Fibroblast of lung (primary cell): Measurements from ENCODE around the gene FHIT. TPM values are rescaled to one million over a fixed set of nuclear protein-coding genes. Genes with fewer than 3 reads are reported as not detected.

Experiments
- DNase-seq, 2 donors: peaks; one replicate each; pipeline versions ENCODE4 v3.0.0 to v3.0.0-alpha.2; 2010; ENCODE audit warnings: low read depth in 2 of 2
- H2AFZ ChIP-seq: 2 replicates; pipeline ENCODE4 v1.5.1; 2012; ENCODE audit warnings: low read length, control low read depth, inconsistent platforms
- H3K27ac ChIP-seq: 2 replicates; pipeline ENCODE4 v1.5.1; 2011; ENCODE audit warnings: low read length, control low read depth; ENCODE audit not compliant: insufficient read depth
- H3K27me3 ChIP-seq: 2 replicates; pipeline ENCODE4 v1.5.1; 2011; ENCODE audit warnings: mild to moderate bottlenecking, low read length; ENCODE audit not compliant: control insufficient read depth, insufficient read depth
- H3K36me3 ChIP-seq: 2 replicates; pipeline ENCODE4 v1.5.1; 2011; ENCODE audit warnings: low read length; ENCODE audit not compliant: control insufficient read depth, insufficient read depth
- H3K4me1 ChIP-seq: 2 replicates; pipeline ENCODE4 v1.5.1; 2011; ENCODE audit warnings: low read length; ENCODE audit not compliant: control insufficient read depth, insufficient read depth; ENCODE audit errors: extremely low read depth
- H3K4me2 ChIP-seq: 2 replicates; pipeline ENCODE4 v1.5.1; 2011; ENCODE audit warnings: low read length, control low read depth; ENCODE audit not compliant: insufficient read depth; ENCODE audit errors: extremely low read depth
- H3K4me3 ChIP-seq, 4 experiments: fragments of 200-600 bp in 1 of 4; sonication (generic) in 1 of 4; replicated peaks in 1 of 4; 2 replicates each; pipeline ENCODE4 v1.5.1; 2011 to 2016; ENCODE audit warnings: low read length in 4 of 4, low read depth in 3 of 4, mild to moderate bottlenecking in 3 of 4, control low read depth in 2 of 4, inconsistent platforms in 1 of 4, mixed read lengths in 1 of 4; ENCODE audit not compliant: insufficient read depth in 1 of 4; ENCODE audit errors: control extremely low read depth in 1 of 4
- H3K79me2 ChIP-seq: 2 replicates; pipeline ENCODE4 v1.5.1; 2012; ENCODE audit warnings: mild to moderate bottlenecking, low read length, inconsistent platforms; ENCODE audit not compliant: control insufficient read depth, insufficient read depth
- H3K9ac ChIP-seq: 2 replicates; pipeline ENCODE4 v1.5.1; 2011; ENCODE audit warnings: mild to moderate bottlenecking, low read length, control low read depth; ENCODE audit not compliant: insufficient read depth
- H3K9me3 ChIP-seq: 2 replicates; pipeline ENCODE4 v1.5.1; 2012; ENCODE audit warnings: low read depth, low read length; ENCODE audit not compliant: control insufficient read depth, insufficient read depth
- H4K20me1 ChIP-seq: 2 replicates; pipeline ENCODE4 v1.5.1; 2011; ENCODE audit warnings: low read length; ENCODE audit not compliant: control insufficient read depth, insufficient read depth; ENCODE audit errors: extremely low read depth
- CTCF ChIP-seq, 2 donors: IDR thresholded peaks in 1 of 2; conservative IDR thresholded peaks in 1 of 2; 1 replicate in 1 of 2; 2 replicates in 1 of 2; pipeline ENCODE4 v1.5.1; 2011 to 2012; ENCODE audit warnings: low read length in 2 of 2, control low read depth in 1 of 2, inconsistent platforms in 1 of 2, low read depth in 1 of 2, mild to moderate bottlenecking in 1 of 2
- EZH2 ChIP-seq: IDR thresholded peaks from 2 replicates; pipeline ENCODE4 v1.5.1; 2012; ENCODE audit warnings: low read length, control low read depth, mild to moderate bottlenecking; ENCODE audit errors: missing control alignments
- polyA plus RNA-seq, 2 donors: library from polyadenylated mRNA; depleted of rRNA in 1 of 2; stranded (reverse) in 1 of 2; unstranded in 1 of 2; fragments of >200 nt; gene quantifications; 2 replicates each; pipeline ENCODE4 v1.2.1, GENCODE V29; 2011 to 2012; ENCODE audit warnings: missing spikeins in 1 of 2
- total RNA-seq: library from RNA; depleted of rRNA; stranded (reverse); fragments of >200 nt; gene quantifications from 2 replicates; pipeline ENCODE4 v1.2.1, GENCODE V29; 2014

FHIT gene
- total and polyA plus RNA-seq, 2 donors (not counting 1 experiment from before 2014, with no cell fraction given) = 0.79 to 2.1 TPM

GRCh38 chr3:61008153-61008997 is 242.9 kb downstream of the FHIT start:
- Histone ChIP-seq H3K9ac (no peak overlapping the region), H3K36me3 (no peaks in the 10 kb centered on the region), H3K27ac (no peak overlapping the region), H4K20me1 (no peaks in the 10 kb centered on the region), H3K4me3 (no peak overlapping the region), H3K4me1 (no peaks in the 10 kb centered on the region), H3K79me2 (no peaks in the 10 kb centered on the region), H3K4me2 (no peak overlapping the region), H3K9me3 (no peaks in the 10 kb centered on the region), H3K27me3 (no peaks in the 10 kb centered on the region), H2AFZ (no peak overlapping the region)
- no peak for TF ChIP-seq CTCF (conservative IDR thresholded peaks at IDR 0.05 in 1 of 2, IDR thresholded peaks at IDR 0.05 in 1 of 2; ENCODE audit: low read depth in 1 of 2, low read length in 2 of 2)
- no peak for DNase-seq

- no peaks in the 10 kb centered on the region for H3K9me3 ChIP-seq
- no peak for TF ChIP-seq EZH2
- no peak for TF ChIP-seq CTCF (conservative IDR thresholded peaks at IDR 0.05 in 1 of 2, IDR thresholded peaks at IDR 0.05 in 1 of 2; ENCODE audit: low read depth in 1 of 2, low read length in 2 of 2)
These were observed 245.7 kb downstream of the FHIT start for GRCh38 chr3:61005591-61005990.

GRCh38 chr3:60998858-60999257 is 252.4 kb downstream of the FHIT start:
- H3K27me3 ChIP-seq = no peaks in the 10 kb centered on the region
- H4K20me1 ChIP-seq = no peaks in the 10 kb centered on the region
- no peak for TF ChIP-seq EZH2
- no peak for TF ChIP-seq CTCF (conservative IDR thresholded peaks at IDR 0.05 in 1 of 2, IDR thresholded peaks at IDR 0.05 in 1 of 2; ENCODE audit: low read depth in 1 of 2, low read length in 2 of 2)
- H3K4me3 ChIP-seq = no peak overlapping the region
- no peak overlapping the region for H3K4me2 ChIP-seq
- H3K27ac ChIP-seq = no peak overlapping the region
- H3K4me1 ChIP-seq = no peaks in the 10 kb centered on the region
- no peak overlapping the region for H3K9ac ChIP-seq
- H2AFZ ChIP-seq = no peak overlapping the region
- H3K79me2 ChIP-seq = no peaks in the 10 kb centered on the region
- H3K36me3 ChIP-seq = no peaks in the 10 kb centered on the region
- no peaks in the 10 kb centered on the region for H3K9me3 ChIP-seq
- peak in 1 of 2 donors; percentile 70 for DNase-seq

More at GRCh38 chr3:61005591-61005990, 245.7 kb downstream of the FHIT start:
- no peak overlapping the region for H3K4me2 ChIP-seq
- no peaks in the 10 kb centered on the region for H3K36me3 ChIP-seq
- no peak overlapping the region for H3K9ac ChIP-seq
- H3K27ac ChIP-seq = no peak overlapping the region
- no peak overlapping the region for H3K4me3 ChIP-seq
- H3K27me3 ChIP-seq = no peaks in the 10 kb centered on the region
- no peaks in the 10 kb centered on the region for H3K79me2 ChIP-seq
- no peak overlapping the region for H2AFZ ChIP-seq
- no peaks in the 10 kb centered on the region for H3K4me1 ChIP-seq
- no peaks in the 10 kb centered on the region for H4K20me1 ChIP-seq
- DNase-seq = no peak
